T-helper 2 cell treated with Interferon-gamma antibody and Interleukin-4, amounts not matched to agents 5 μg/mL and 100 μg/mL, for 36 hours (primary cell): ENCODE measurements around the gene POU2AF1.
"Not testable (repeated sequence)": the region's sequence is repeated elsewhere in the genome, so short reads cannot be mapped to it uniquely, and the experiment has no call there.

Experiments used
- DNase-seq: peaks from one replicate; pipeline ENCODE4 v3.0.0; 2021; ENCODE audit warnings: low spot score
- H3K27ac Mint-ChIP-seq: one replicate; pipeline ENCODE4 v1.8.0; 2021; ENCODE audit warnings: mild to moderate bottlenecking, mixed read lengths
- H3K27me3 Mint-ChIP-seq: one replicate; pipeline ENCODE4 v1.8.0; 2021; ENCODE audit warnings: low read depth, mixed read lengths
- H3K36me3 Mint-ChIP-seq: one replicate; pipeline ENCODE4 v1.8.0; 2021; ENCODE audit warnings: low read depth, mixed read lengths
- H3K4me1 Mint-ChIP-seq: one replicate; pipeline ENCODE4 v1.8.0; 2021; ENCODE audit warnings: low read depth, mixed read lengths
- H3K4me3 Mint-ChIP-seq: one replicate; pipeline ENCODE4 v1.8.0; 2022; ENCODE audit warnings: mild to moderate bottlenecking, moderate library complexity, mixed read lengths
- H3K9me3 Mint-ChIP-seq: one replicate; pipeline ENCODE4 v1.8.0; 2021; ENCODE audit warnings: mixed read lengths

POU2AF1 gene

DNA sequence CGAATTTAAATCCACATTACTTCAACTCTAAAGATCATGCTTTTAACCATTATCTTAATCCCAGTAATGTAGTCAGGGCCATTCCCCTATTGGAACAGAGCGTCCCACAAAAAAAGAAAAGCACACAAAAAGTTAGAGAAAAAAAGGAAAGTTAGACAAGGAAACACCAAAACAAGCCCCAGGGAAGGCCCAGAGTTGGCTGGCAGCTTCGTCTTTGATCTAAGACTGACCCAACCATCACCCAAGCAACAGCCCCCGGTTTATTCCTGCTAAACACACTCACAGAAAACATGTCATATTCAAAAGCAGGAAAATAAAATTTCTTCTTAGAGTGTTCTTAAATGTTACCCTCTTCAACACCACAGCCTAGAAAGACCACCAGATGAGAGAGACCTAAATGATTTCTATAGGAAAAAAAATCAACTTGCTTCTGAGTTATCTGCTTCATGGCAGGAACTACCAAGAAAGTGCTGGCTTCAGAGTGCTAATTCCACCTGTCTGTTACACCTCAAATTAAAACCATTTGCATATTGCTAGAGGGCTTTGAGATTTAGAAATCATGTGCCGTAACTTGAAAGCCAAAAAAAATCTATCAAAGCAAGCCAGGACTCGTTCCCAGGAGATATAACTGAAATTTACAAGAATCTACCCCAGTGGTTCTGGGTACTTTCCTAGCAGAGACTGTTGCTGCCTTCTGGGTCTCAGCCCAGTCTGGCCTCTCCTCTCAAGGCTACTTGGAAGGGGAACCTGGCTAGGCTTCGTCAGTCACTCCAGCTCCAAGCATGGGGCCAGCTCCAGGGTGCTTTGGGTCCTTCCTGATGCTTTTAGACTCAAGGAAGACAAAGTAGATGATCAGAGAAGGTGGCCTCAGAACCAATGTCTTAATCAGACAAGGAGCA, 49.5 kb downstream of the POU2AF1 start:
- H3K36me3 Mint-ChIP-seq = no peaks in the 10 kb centered on the region
- no peak overlapping the region for H3K4me3 Mint-ChIP-seq
- no peak overlapping the region for H3K27ac Mint-ChIP-seq
- no peaks in the 10 kb centered on the region for H3K4me1 Mint-ChIP-seq
- DNase-seq = no peak
- no peaks in the 10 kb centered on the region for H3K9me3 Mint-ChIP-seq
- H3K27me3 Mint-ChIP-seq = peaks cover 2% of the 10 kb centered on the region

DNA sequence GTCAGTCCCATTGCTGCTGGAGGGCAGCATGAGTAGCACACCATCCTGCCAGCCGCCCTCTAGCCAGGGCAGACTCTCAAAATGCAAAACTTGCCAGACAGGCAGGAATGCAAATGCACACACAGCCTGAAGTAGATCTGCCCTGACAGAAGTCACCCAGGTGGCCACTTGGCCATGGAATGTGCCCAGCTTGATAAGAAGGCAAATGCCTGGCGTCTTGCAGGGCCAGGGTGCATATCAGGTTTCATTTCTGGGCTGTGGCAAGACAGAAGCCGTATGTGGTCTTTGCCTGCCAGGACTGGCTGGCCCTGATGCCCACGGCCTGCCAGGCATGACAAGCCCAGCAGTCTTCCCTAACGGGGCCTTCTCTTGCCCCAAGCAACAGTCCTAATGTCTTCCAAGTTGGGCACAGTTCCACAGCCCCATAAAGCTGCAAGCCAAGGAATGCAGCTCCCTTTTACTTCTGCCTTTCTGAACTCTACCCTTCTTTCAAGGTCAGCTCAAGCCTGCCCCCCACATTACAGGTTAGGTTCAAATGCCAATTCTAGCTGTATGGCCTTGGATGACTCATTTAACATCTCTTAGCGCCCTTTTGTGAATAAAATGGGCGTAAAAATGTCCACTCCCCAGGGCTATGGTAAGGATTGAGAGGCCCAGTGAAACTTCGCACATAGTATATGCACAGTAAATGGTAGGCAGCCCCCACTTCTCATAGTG, 51.0 kb downstream of the POU2AF1 start:
- H3K36me3 Mint-ChIP-seq = no peaks in the 10 kb centered on the region
- no peaks in the 10 kb centered on the region for H3K4me1 Mint-ChIP-seq
- DNase-seq = no peak
- no peak overlapping the region for H3K4me3 Mint-ChIP-seq
- H3K27me3 Mint-ChIP-seq = peaks cover 2% of the 10 kb centered on the region
- H3K27ac Mint-ChIP-seq = no peak overlapping the region
- H3K9me3 Mint-ChIP-seq = no peaks in the 10 kb centered on the region

DNA sequence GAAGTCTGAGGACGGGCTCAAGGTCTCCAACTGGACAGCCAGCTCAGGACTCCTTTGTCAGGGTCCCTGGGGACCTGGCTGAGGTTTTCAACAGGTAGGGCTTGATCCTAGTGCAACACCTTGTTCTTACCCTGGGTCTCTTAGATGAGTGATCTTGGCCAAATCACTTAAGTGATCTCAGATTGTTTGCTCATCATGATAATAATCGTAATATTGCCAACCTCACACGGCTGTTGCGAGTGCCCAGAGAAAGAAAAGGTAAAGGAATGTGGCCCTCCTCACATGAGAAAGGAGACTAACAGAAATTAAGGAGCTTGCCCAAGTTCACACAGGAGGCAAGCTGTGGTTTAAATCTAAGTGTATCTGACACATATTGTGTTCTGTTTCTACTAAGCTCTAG, 52.3 kb downstream of the POU2AF1 start:
- DNase-seq = no peak
- Mint-ChIP-seq H3K4me1 (no peaks in the 10 kb centered on the region), H3K27me3 (peaks cover 1% of the 10 kb centered on the region), H3K9me3 (no peaks in the 10 kb centered on the region), H3K36me3 (no peaks in the 10 kb centered on the region), H3K4me3 (no peak overlapping the region), H3K27ac (no peak overlapping the region)

DNA sequence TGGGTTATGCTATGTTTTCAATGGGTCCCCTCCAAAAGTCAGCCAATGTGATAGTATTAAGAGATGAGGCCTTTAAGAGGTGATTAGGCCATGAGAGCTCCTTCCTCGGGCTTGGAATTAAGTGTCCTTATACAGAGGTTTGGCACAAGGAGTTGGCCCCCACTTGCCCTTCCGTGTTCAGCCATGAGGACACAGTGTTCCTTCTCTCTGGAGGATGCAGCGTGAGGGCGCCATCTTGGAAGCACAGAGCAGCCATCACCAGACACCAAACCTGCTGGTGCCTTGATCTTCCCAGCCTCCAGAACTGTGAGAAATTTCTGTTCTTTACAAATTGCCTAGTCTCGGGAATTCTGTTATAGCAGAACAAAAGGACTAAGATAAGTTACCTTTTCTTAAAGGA, 53.8 kb downstream of the POU2AF1 start:
- peaks cover 3% of the 10 kb centered on the region for H3K27me3 Mint-ChIP-seq
- H3K4me3 Mint-ChIP-seq = no peak overlapping the region
- no peak for DNase-seq
- H3K27ac Mint-ChIP-seq = no peak overlapping the region
- no peaks in the 10 kb centered on the region for H3K9me3 Mint-ChIP-seq
- H3K36me3 Mint-ChIP-seq = no peaks in the 10 kb centered on the region
- no peaks in the 10 kb centered on the region for H3K4me1 Mint-ChIP-seq

DNA sequence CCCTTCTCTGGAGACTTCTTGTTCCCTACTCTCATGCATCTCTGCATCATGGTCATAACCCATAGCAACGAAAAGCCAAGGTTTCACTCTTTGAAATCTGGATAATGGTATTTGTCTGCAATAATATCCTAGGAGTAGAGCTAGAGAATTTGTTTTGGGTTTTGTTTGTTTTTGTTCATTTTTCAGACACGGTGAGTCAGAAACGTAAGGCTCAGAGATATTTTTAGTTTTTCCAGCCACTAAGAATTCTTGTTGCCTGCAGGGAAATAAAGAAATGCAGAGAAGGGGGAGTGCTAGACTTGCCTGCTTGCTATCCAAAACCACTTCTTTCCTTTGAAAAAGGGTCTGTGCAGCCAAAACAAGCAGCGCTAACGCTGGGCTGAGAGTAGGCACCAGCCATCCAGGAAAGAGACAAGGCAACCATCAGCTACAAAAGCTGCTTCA, 54.8 kb downstream of the POU2AF1 start:
- no peaks in the 10 kb centered on the region for H3K36me3 Mint-ChIP-seq
- no peak for DNase-seq
- H3K9me3 Mint-ChIP-seq = no peaks in the 10 kb centered on the region
- H3K27ac Mint-ChIP-seq = no peak overlapping the region
- peaks cover 3% of the 10 kb centered on the region for H3K27me3 Mint-ChIP-seq
- H3K4me3 Mint-ChIP-seq = no peak overlapping the region
- H3K4me1 Mint-ChIP-seq = no peaks in the 10 kb centered on the region

DNA sequence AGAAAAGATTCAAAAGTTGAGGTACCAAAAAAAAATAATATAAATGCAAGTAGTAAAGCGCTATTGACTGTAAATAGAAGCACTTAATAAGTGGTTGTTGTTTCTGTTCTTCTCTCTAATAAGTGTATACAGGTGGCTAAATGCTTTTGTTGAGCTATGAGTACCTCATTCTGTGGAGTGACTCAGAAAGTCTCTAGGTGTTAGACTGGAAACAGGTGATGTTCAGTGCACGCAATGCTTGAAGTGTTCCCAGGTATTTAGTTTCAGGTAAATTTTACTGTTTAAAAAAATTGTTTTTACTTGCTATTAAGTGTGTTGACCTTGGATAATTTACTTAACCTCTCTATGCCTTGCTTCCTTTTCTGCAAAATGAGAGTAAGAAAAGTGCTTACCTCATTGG, 56.5 kb downstream of the POU2AF1 start:
- Mint-ChIP-seq H3K4me1 (no peaks in the 10 kb centered on the region), H3K4me3 (no peak overlapping the region), H3K27me3 (peaks cover 6% of the 10 kb centered on the region), H3K9me3 (no peaks in the 10 kb centered on the region), H3K36me3 (no peaks in the 10 kb centered on the region), H3K27ac (no peak overlapping the region)
- no peak for DNase-seq

DNA sequence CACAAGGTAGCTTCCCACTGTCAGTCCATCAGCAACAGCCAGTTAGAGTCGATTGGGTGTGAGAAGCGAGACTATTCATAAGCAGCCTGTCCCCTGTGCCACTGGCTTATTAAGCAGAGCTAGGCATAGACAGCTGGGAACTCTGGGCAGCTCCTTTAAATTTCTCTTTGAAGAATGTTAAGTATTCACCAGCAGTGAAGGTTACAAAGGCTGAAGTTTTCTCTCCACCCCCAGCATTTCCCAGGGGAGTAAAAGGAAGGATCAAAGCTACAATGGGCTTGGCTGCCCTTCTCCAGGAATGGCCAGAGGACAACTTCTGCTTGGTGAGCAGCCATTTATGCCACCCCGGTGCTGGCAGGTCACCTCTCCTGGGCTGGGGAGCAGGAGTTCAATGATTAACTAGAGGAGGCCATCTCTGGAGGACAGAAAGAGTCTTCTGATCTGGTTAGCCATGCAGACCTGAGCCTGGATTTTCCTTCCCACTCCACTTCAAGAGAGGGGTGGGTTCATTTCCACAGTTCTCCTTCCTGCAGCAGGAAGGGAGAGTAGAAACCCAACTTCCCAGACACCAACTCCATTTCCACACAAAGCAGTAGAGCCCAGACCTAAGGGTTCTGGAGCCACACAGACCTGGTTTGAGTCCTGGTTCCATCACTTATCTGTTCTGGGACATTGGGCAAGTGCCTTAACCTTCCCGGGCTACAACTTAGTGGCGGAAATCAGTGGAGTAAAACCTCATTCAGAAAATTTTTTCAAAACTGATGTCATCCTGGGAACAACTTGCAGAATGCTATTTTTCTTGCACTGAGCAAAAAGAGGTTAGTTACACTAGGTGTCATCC, 58.1 kb downstream of the POU2AF1 start:
- H3K4me1 Mint-ChIP-seq = no peaks in the 10 kb centered on the region
- DNase-seq = no peak
- no peaks in the 10 kb centered on the region for H3K9me3 Mint-ChIP-seq
- H3K27me3 Mint-ChIP-seq = peaks cover 15% of the 10 kb centered on the region
- no peaks in the 10 kb centered on the region for H3K36me3 Mint-ChIP-seq
- no peak overlapping the region for H3K27ac Mint-ChIP-seq
- H3K4me3 Mint-ChIP-seq = no peak overlapping the region

DNA sequence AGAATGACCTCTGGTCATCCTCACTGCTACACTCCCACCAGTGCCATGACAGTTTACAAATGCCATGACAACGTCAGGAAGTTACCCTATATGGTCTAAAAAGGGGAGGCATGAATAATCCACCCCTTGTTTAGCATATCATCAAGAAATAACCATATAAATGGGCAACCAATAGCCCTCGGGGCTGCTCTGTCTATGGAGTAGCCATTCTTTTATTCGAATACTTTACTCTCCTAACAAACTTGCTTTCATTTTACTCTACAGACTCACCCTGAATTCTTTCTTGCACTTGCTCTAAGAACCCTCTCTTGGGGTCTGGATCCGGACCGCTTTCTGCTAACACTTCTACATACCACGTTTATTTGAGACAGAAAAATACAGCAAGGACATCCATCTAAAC, 58.9 kb downstream of the POU2AF1 start:
- DNase-seq, H3K4me3 Mint-ChIP-seq, H3K27ac Mint-ChIP-seq, H3K4me1 Mint-ChIP-seq, H3K36me3 Mint-ChIP-seq, H3K9me3 Mint-ChIP-seq: not testable (repeated sequence)
- H3K27me3 Mint-ChIP-seq = peaks cover 18% of the 10 kb centered on the region

DNA sequence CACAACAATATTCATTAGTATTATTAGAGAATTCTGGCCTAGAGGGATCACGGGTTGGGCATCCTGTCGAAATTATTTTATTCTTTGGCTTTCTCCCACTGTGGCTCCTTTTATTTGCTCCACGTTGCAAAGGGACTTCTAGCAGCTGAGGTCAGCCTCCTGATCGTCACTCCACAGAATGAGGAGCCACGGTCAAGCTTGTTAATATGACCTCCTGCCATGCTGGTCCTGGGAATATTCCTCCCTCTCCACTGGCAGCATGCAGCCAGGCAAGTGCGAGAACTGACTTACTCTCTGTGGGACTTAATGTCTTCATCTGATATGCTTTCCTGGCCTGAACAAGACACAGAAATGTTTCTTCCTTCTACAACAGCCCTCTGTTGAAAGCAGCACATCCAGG, 59.8 kb downstream of the POU2AF1 start:
- Mint-ChIP-seq H3K27ac (no peak overlapping the region), H3K36me3 (no peaks in the 10 kb centered on the region), H3K4me3 (no peak overlapping the region), H3K4me1 (no peaks in the 10 kb centered on the region), H3K27me3 (peaks cover 20% of the 10 kb centered on the region), H3K9me3 (no peaks in the 10 kb centered on the region)
- DNase-seq = no peak

DNA sequence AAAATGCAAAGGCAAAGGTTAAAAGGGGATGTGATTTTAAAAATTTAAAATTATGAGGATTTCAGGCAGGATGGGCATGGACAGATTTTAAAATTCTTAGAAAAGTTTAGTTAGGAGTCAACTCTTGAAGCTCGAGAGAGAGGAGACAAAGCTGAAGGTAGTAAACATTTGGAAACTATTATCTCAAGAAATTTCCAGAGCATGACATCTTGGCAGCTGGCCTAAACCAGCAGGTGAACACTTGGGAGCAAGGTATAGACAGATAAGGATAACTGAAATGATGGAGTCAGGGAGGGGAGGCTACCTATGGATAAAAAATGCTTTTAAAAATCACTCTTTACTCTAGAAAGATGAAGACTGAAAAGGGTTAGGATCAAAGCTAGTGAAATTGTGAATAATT, 67.0 kb downstream of the POU2AF1 start:
- Mint-ChIP-seq H3K4me1 (no peaks in the 10 kb centered on the region), H3K27ac (no peak overlapping the region), H3K27me3 (peaks cover 27% of the 10 kb centered on the region), H3K4me3 (no peak overlapping the region), H3K36me3 (no peaks in the 10 kb centered on the region), H3K9me3 (no peaks in the 10 kb centered on the region)
- no peak for DNase-seq

DNA sequence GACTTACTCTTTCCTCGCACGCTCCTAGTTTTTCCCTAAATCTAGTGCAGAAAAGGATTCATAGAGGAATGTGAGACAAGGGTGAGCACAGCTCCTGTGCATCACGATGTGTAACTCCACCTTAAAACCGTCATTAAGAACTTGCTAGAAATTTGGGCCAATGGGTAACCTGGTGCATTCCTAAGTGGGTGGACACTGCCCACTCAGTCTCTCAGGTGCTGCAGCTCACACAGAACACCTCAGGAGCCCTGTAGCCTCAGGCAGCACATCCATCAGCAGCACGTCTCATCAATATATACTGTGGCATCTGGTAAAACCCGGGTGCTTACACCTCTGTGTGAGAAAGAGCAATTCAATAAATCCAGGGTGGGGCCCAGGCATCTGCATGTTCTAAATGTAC, 68.4 kb downstream of the POU2AF1 start:
- H3K36me3 Mint-ChIP-seq = no peaks in the 10 kb centered on the region
- H3K4me1 Mint-ChIP-seq = no peaks in the 10 kb centered on the region
- H3K27me3 Mint-ChIP-seq = peaks cover 28% of the 10 kb centered on the region

DNA sequence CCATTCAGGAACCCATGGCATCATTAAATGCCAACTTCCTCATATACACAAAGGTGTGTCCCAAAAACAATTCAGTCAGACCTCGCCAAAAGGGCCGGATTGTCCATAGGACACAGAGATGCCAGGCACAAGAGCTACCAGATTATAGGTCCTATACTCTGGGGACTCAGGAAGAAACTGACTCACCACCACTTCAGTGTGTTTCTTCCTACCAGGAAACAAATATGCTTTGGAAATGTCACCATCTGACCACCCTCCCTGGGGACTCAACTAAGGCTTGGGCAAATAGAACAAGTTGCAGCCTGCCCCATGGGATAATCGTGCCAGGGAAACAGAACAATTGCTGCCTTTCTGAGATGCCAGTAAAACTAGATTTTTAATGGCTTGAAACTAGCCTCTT, 69.0 kb downstream of the POU2AF1 start:
- no peaks in the 10 kb centered on the region for H3K4me1 Mint-ChIP-seq
- peaks cover 34% of the 10 kb centered on the region for H3K27me3 Mint-ChIP-seq
- H3K9me3 Mint-ChIP-seq = no peaks in the 10 kb centered on the region
- H3K36me3 Mint-ChIP-seq = no peaks in the 10 kb centered on the region
- DNase-seq = no peak
- no peak overlapping the region for H3K4me3 Mint-ChIP-seq
- H3K27ac Mint-ChIP-seq = no peak overlapping the region

More for the DNA sequence above, 68.4 kb downstream of the POU2AF1 start:
- H3K9me3 Mint-ChIP-seq = no peaks in the 10 kb centered on the region
- H3K4me3 Mint-ChIP-seq = no peak overlapping the region
- DNase-seq = no peak
- no peak overlapping the region for H3K27ac Mint-ChIP-seq

DNA sequence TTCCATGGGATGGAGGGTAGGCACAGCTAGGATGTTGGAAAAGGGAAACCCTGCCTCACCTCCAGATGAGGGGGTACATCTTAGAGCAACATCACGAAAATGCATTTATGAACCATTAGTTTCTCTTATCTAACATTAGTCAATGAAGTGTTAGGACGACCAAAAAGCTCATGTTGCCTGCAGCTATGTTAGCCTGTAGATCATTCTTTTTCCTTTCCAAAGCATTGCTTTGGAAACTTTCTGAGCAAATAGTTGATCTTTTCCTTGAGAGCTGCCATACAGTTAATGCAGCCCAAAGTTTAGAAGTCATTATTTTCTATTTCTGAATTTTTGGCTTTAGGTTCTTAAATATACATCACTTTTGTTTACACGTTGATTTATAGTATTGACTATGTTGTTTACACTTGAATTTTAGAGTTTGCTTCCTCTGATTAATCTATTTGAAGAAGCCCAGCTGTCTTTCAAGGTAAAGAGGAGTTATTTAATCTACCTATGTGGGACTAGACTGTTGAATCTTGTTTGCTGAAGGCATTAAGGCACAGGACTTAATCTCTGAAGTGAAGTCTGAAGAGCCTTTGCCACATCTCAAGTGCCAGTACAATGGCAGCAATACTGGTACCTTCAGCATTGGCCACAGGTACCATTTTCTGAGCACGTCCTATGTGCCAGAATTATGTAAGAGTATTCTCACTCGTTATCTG, 69.7 kb downstream of the POU2AF1 start:
- DNase-seq = no peak
- Mint-ChIP-seq H3K27ac (no peak overlapping the region), H3K4me1 (no peaks in the 10 kb centered on the region), H3K4me3 (no peak overlapping the region), H3K27me3 (peaks cover 37% of the 10 kb centered on the region), H3K36me3 (no peaks in the 10 kb centered on the region), H3K9me3 (no peaks in the 10 kb centered on the region)
